Left forelimb (tissue), 1 donor: ENCODE results near the gene BMAL1.

Experiments
- DNase-seq: peaks from one replicate; pipeline ENCODE4 v3.0.0-alpha.2; 2018; ENCODE audit warnings: low spot score

BMAL1 gene

DNA sequence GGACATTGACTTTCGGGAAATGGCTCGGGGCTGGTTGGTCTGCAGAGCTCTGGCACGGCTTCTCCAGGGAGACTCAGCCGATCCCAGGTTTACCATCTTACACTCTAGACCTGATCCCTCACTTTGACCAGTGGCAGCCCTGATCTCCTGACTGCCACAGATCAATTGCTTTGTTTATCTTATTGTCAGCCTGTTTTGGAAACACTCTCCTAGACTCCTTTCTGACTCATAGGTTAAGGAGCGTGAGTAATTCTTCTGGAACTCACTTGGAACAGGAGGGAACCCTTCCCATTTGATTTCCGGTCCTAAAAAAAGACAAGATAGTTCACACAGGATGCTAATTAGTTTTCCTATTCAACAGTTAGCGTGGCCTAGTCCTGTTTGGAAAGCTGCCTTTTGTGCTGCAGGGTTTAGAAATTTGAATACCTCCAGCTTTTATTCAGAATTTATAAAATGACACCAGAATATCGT lies 16.0 kb upstream of the BMAL1 start:
- no peak for DNase-seq

DNA sequence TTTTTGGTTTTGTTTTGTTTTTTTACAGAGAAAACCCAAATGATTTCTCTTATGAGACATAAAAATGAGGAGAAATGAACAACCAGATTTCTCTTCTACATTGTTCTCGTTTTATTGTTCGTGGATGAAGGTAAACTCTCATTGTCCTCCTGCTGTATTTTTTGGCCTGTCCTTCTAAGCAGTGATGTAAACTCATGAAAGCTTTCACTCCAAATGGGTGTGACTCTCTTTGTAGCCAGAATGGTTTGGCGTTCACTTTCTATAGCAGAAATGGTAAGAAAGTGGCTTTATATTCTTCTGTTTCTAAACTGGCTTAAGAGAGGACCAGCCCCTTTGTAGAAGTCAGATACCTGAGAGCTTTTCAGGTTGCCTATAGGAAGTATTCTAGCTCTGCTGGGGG lies 15.5 kb upstream of the BMAL1 start:
- DNase-seq, result no peak

DNA sequence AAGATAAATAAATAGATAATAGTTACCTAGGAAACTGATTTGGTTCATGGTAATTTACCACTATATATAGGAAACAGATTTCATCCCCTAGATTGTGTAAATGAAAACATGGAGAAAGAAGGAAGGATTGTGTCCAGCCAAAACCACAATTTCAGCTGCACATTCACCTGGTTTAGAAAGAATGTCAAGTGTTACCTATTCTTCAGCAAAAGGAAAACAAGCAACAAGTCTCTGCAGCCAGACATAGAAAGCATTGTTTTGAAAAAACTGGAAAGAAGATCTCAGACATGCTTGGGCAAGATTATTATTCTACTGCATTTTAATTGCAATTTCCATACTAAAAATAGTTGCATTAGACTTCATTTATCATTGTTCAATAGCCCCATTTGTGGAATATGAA lies 8.8 kb upstream of the BMAL1 start:
- no peak for DNase-seq

DNA sequence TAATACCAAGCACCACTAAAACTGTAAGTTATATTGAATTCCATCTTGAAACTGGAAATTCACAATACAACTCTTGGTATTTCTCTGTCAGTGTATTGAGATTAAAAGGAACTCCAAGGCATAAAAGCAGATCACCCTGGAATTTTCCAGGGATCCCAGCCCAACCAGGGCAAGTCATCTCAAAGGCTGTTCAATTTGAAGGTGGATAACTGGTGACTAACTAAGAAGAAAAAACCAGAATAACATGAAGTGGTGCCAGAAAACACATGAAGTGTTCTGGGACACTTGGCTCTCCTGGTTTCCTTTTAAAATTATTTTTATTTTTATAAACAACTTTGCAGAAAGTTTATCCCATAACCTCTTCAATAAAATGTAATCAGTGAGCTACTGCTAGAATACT lies 7.8 kb upstream of the BMAL1 start:
- no peak for DNase-seq

DNA sequence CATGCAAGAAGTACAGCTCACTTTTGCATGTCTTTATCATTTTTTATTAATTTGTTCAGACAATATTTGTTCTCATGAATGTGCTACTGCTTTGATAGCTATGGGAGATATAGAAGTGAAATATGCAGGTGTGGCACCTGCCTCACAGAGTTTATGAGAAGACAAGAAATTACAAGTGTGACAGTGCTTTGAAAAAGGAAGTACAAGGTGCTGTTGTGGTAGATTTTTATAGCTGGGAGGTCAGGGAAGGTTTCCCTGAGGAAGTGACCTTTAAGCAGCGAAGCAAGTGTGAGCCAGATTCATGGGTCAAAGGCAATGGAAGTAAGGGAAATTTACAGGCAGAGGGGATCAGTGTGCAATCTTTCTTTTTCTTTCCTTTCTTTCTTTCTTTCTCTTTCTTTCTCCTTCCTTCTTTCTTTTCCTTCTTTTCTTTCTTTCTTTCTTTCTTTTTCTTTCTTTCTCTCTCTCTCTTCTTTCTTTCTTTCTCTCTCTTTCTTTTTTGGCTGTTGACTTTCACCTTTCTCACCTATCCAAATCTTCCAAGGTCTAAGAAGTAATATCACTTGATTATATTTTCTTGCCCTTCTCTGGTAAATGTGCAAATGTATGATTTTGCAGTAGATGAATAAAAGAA lies 6.4 kb upstream of the BMAL1 start:
- DNase-seq, result no peak

DNA sequence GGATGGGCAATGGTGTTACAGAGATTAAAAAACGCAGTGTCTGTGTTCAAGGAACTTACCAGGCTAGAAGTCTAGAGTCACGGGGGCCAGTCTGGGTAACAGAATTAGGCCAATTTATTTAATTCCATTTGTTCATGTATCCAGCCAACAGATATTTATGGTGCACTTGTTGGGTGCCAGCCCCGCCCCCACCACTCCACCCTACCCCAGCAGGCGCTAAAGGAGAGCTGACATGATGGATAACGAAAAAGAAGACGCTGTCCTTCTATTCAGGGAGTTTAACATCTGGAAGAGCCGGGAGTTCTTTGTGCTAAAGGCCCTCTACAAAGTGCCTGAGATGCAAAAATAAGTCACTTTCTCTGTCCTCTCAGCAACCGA lies 1.1 kb upstream of the BMAL1 start:
- no peak for DNase-seq

DNA sequence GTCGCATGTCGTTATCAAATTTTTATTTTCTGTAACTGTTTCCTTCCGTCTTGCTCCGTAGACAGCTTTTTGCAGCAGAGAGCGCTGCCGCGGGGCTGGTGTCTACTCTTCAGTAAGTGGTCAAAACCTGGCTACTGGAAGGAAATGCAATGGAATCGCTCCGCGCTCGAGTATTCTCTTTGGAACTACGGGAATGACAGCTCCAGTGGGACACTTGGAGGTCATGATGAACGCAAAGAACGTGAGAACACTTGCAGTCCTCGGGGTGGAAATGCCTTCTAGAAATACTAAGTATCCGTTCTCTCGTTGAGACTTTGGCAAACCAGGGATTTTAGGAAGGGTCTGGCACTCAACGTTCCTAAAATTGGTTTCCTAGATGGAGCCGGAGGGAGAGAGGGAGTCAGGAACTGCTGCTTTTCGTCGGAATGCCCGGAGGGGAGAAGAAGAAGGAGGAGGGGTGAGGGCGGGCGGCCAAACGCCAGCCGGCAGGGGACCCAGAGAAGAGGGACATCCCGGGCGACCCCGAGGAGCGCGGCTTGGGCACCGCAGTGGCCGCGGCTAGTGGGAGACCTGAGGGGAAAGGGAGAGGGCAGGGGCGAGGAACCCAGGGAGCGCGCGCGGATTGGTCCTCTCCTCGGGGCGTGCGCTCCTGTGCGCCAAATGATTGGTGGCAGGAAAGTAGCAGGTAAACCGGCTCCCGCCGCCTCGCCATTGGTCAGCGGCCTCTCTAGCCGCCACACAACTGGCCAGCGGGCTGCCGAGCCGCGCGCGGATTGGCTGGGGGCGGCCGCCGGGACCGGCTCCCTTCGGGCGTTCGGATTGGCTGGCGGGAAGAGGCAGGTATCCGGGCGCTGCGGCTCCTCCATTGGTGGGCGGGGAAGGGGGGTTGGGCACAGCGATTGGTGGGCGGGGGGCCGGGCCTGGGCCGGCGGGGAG lies 490 bp upstream of the BMAL1 start:
- peak; percentile 97 for DNase-seq

DNA sequence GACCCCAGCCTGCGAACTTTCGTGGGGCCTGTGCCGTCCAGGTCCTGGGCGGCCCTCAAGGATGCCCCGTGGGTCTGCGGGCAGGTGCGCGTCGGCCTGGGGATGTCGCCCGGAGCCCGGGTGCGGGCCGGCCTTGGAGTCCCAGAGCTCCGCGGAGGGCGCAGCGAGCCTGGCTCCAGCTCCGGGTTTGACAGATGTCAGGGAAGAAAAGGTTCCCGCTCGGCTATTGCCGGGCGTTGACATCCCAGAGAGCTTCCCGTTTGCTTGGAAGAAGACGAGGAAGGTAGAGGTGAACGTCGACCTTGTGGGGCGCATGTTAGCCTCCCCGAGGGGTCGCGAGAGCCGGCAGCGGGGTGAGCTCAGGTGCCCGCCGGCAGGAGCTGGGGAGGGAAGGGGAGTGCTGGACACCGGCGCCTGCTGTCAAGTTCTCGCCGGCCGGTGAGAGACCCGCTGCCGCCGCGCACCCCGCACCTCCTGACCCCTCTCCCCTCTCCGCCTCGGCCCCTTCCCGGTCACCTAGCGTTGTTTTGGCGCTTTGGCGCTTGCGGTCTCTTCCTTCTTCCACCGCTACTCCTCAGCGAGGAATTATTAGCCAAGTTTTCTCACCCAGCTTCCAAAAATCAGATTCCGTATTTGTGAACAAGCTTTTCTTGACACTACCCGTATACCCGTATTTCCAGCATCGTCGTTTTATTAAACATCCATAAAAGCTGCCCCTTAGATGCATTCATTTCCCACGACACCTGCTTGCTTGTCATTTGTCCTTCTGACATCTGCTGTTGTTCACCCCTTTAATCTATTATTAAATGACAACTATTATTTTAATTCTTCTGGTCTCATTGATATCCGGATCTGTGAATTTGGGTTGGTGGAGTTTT lies 1.3 kb downstream of the BMAL1 start:
- no peak for DNase-seq

DNA sequence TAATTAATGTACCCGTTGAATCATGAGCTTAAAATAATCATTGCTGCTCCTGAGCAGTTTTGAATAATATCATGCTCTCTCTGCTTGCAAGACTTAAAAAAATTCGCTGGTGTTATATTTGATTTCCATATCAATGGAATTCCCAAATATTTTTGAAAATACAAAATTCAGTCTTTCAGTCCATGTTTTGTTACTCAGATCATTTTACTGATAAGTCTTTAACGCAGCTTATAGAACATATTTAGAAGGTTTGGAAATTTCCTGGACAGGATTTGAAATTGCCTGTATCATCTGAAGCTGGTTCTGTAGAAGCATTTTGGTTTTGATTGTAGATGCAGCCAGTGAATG lies 1.9 kb downstream of the BMAL1 start:
- no peak for DNase-seq

DNA sequence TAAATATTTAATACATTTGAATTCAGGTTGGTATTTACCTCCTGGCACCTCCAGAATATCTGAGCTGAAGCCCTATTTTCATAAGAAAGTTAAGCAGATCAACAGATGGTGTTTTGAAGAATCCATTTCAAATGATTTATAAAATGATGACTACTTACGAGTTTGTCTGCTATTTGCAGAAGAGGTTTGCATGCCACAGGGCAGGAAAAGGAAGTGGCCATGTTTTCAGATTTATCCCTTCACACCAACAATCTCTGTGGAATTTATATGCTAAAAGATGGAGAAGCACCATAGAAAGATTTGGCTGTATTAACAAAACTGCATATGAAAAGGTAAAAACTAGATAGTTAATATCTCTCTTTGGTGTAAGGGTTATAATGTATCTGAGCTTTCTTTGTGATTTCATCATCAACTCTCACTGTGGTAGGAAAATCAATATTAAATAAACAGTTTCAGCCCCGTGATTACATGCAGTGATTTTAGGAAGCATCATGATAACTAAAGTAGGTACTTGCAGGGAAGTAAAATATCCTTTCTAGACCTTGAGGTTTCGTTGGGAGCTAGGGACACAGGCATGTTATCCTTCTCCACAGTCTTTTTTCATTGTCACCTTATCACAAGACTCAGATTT lies 2.6 kb downstream of the BMAL1 start:
- no peak for DNase-seq

DNA sequence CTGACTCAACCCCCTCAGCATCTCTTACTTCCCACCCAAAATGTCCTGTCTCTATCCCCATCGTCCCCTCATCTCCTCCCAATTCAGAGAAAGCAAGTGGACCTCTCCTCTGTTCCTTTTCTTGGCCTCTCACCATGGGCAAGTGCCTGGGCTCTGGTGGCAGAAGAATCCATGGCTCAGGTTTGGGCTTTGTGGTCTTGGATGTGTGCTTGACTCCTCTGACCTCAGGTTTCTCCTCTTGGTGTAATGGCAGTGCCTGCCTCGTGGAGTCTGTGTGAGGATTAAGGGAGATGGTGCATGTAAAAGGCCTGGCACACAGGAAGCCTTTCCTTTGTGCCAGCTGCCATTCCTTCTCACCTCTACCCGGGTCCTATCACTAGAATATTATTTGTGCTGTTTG lies 3.2 kb downstream of the BMAL1 start:
- DNase-seq, result no peak

DNA sequence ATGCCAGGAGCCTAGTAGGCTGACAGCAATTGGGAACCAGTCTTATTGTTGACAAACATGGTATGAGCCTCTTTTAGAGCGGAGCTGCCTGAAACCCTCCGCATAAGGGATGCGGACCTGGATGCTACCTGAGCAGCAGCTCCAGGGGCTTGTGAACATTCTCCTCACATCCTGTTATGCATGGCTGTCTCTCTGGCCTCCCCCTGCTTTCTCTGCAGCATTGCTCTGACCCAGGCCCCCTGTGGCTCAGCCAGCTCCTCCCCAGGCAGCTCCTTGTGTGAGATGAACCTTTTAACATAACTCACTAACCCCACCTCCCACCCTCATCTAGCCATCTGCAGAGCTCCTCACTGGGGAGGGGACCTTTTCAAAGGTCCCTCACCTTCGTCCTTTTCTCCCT lies 6.0 kb downstream of the BMAL1 start:
- DNase-seq, result no peak

DNA sequence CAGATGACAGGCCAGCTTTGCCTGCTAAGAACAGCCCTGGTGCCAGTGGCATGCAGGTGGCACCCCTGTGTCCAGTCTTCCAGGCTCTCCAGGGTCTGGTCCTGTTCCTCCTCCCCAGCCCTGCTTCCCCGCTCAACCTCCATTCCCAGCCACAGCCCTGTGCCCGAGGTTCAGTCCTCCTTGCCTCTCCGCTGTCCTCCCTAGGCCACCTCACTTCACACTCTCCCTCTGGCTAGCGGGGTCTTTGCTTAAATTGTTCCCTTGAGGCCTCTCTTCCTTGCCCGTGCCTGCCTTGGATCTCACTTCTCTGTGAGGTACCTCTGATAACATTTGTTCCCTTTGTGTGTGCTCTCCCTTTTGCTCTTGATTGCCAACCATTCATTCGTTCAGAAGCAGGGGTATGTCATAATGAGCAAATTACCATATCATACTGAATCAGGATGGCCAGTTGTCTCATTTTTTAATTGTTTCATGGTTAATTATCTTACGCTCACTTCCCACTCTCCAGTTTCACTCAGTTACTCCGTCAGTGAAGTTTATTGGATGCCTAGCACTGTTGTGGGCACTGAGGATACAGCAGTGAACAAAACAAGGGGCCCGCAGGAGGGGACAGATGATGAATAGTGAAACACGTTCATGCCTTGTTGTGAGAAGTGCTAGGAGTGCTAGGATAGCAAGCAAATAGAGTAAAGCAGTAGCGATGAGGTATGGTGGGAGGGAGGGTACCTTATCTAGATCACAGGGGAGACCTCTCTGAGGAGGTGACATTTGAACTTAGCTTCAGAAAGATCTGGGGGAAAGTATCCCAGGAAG lies 7.4 kb downstream of the BMAL1 start:
- DNase-seq, result no peak

DNA sequence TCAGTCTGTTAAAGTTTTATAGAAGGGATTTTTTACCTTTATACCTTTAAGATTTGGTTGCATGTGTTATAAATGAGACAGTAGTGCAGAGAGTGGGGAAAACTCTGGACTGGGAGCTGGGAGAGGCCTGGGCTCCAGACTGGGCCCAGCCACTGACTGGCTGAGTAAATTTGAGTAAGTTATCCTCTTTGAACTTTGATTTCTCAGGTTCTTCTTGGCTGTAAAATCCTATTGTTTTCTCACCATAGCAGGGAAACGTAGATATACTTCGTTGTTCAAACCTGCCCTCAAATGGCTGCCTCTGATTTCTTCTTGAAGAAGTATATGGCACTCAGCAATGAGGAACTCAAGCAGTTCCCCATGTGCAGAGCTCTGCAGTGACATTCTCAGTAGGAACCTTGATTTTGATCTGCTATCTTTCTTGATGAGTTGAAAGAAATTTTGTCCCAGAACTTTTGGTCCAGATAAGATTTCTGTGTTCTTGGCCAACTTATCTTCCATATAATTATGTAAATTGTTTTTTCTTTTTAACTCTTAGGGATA lies 8.8 kb downstream of the BMAL1 start:
- DNase-seq, result no peak

DNA sequence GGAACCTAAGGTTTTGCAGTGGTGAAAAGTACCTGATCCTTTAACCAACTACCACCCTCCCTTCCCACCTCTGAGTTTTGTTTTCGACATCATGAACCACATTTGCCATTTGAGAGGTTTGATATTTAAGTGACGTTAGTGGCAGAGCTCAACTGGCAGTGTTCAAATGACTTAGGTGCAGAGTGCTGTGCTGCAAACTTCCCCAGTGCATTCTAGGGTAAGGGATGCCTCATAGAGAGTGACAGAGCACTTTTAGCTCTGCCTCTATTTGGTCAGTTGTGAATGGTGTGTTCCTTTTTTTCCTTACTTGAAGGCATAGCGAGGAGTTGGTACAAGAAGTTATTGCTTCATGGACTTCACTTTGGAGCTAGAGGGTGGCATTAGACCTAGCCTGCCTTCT lies 9.4 kb downstream of the BMAL1 start:
- no peak for DNase-seq

DNA sequence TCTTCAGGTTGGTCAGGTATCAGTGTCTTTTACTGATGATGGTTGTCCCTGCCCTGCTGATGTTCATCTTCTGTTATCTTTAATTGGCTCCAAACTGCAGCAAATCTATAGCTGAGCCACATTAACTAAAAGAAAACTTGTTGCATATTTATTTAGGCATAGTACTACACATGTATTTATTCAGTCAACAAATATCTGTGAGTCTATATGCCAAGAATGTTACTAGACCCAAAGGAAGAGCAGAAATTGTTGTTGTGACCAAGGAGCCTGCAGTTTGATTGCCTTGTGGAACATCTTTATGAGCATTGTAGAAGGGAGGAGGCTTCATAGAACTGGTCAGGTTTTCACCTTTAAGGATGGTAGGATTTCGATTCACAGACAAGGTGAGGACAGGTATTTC lies 10.1 kb downstream of the BMAL1 start:
- DNase-seq, result no peak

DNA sequence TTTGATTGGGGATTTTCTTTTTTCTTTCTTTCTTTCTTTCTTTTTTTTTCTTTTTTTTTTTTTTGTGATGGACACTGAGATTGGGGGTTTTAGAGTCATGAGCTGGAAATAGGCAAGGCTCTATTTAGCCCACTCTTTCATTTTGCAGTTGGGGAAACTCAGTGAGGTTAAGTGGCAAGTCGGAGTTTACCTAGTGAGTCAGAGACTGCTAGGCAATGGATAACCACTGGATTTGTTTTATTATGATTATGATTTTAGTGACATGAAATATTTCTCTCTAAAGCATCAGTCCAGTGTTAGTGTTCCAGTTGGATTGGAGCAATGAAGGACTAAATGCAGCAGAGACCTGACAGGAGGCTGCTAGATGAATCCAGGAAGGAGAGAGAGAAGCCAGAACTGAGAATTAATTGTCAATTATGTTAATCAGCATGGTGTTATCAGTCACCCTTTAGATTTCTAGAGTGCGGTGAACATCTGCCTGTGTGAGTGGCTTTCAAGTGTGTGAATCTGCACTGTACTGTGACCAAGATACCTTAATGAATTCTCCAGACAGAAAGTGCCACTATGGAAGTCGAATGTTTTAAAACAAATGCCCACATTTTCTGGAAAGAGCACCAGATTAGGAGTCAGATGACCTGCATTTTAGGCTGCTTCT lies 10.9 kb downstream of the BMAL1 start:
- no peak for DNase-seq

DNA sequence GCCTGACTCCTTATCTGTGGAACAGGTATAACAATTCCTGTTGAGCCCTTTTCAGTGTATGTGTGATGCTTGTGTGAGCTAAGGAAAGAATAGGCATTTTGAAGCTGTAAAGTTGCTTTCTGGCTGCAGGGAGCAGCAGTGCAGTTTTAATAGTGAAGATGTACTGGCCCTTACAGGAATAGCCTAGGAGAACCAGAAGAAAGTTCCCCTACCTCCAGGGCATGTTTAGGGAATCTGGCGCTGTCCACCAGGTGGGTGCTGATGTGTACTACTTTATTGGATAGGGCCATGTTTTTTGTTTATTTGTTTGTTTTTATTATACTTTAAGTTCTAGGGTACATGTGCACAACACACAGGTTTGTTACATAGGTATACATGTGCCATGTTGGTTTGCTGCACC lies 11.5 kb downstream of the BMAL1 start:
- DNase-seq, result no peak

DNA sequence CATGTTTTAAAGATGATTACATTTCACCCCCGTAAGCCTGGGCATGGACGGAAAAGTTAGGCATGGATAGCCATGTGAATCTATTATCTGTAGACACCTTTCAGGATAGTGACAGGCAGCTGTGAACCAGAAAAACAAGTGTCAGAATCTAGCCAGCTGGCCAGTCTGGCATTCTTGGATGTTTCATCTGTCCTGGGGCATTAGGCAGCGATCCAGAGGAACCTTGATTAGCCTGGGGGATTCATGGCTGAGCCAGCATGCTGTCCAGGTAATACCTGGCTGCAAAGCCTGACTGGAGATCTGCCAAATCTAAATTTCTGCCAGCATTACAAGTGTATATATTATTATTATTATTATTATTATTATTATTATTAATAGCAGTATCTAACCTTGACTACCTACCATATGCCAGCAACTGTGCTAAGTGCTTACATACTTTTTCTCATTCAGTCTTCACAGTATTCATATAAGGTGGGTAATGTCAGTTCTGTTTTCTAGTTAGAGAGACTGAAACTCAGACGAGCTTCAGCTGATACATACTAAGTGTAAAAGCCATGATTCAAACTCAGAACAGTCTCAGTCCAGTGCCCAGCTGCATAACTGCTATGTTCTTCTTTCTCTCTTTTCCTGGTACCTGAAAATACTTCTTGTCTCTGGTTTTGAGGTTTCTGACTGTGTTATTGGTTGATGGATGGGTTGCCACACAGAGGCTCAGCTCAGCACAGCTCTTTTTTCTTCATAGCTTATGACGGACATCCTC lies 12.8 kb downstream of the BMAL1 start:
- no peak for DNase-seq

DNA sequence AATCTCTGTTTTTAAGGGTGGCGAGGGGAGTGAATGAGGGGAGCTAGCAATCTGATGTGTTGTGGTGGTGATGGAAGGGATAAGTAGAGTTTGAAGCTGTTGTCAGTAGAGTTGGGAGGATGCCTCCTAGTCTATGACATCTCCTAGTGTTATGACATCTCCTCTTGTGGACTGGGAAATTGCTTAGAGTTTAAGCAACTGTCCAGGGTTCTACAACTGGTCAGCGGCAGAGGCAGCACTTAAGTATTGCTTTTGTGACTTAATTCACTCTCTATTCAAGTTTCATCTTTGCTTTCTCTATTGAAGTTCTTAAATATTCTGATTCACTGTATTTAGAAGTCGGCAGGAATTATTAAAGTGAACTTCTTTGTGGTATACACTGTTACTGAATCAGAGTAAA lies 13.8 kb downstream of the BMAL1 start:
- DNase-seq, result no peak
